WTC11 (cell line): Measurements from ENCODE around the gene CCDC80. TPM values are rescaled to one million over a fixed set of nuclear protein-coding genes. Genes with fewer than 3 reads are reported as not detected.
"Not testable (repeated sequence)": the region's sequence is repeated elsewhere in the genome, so short reads cannot be mapped to it uniquely, and the experiment has no call there.

Experiments
- ATAC-seq: fragments of 200-7000 bp; cut with Tn5 transposase; 2 replicates; pipeline ENCODE4 v1.10.0; 2021; ENCODE audit warnings: mild to moderate bottlenecking, moderate library complexity
- CTCF ChIA-PET: fragments of 300-600 bp; sonication (Branson Sonifier 250); formaldehyde crosslinking; loops from one replicate; lab custom pipeline; 2021; ENCODE audit warnings: antibody characterized with exemption; lab: Charles Lee
- POLR2A ChIA-PET: fragments of 350-600 bp; sonication (Branson Sonifier 250); formaldehyde crosslinking; loops from one replicate; lab custom pipeline; 2021; ENCODE audit warnings: antibody characterized with exemption; lab: Charles Lee
- DNase-seq: peaks from one replicate; pipeline ENCODE4 v3.0.0; 2021; ENCODE audit warnings: low spot score
- H3K27ac Mint-ChIP-seq: 2 replicates; pipeline ENCODE4 v1.8.0; 2021; ENCODE audit warnings: mixed read lengths
- H3K27me3 Mint-ChIP-seq: 2 replicates; pipeline ENCODE4 v1.8.0; 2021; ENCODE audit warnings: low read depth, mild to moderate bottlenecking, moderate library complexity, mixed read lengths
- H3K36me3 Mint-ChIP-seq: 2 replicates; pipeline ENCODE4 v1.8.0; 2021; ENCODE audit warnings: mixed read lengths
- H3K4me1 Mint-ChIP-seq: 2 replicates; pipeline ENCODE4 v1.8.0; 2022; ENCODE audit warnings: mixed read lengths
- H3K4me3 Mint-ChIP-seq: 2 replicates; pipeline ENCODE4 v1.8.0; 2021; ENCODE audit warnings: mild to moderate bottlenecking, moderate library complexity, mixed read lengths
- H3K9me3 Mint-ChIP-seq: 2 replicates; pipeline ENCODE4 v1.8.0; 2021; ENCODE audit warnings: mixed read lengths
- CBFB ChIP-seq: sonication (generic); formaldehyde crosslinking; IDR thresholded peaks from 2 replicates; pipeline ENCODE4 v1.8.1; 2022; ENCODE audit warnings: mild to moderate bottlenecking, low read depth, missing genetic modification reagents
- ETV6 ChIP-seq: sonication (generic); formaldehyde crosslinking; IDR thresholded peaks from 2 replicates; pipeline ENCODE4 v1.8.1; 2022; ENCODE audit warnings: mild to moderate bottlenecking, missing genetic modification reagents
- HMGA2 ChIP-seq: fragments of 250-450 bp; sonication (Bioruptor Pico); IDR thresholded peaks from 2 replicates; pipeline ENCODE4 v1.4.0; 2021; ENCODE audit warnings: mild to moderate bottlenecking, moderate library complexity
- KAT7 ChIP-seq: sonication (generic); formaldehyde crosslinking; IDR thresholded peaks from 2 replicates; pipeline ENCODE4 v1.8.1; 2023; ENCODE audit warnings: missing genetic modification reagents, mild to moderate bottlenecking, borderline replicate concordance
- NFYB ChIP-seq: sonication (generic); formaldehyde crosslinking; conservative IDR thresholded peaks from 2 replicates; pipeline ENCODE4 v1.8.0; 2022; ENCODE audit warnings: low read depth, missing genetic modification reagents
- NR2C2 ChIP-seq: sonication (generic); formaldehyde crosslinking; IDR thresholded peaks from 2 replicates; pipeline ENCODE4 v1.8.0; 2022; ENCODE audit warnings: mild to moderate bottlenecking, missing genetic modification reagents
- ZNF396 ChIP-seq: fragments of 250-450 bp; sonication (Bioruptor Pico); IDR thresholded peaks from 2 replicates; pipeline ENCODE4 v1.8.0; 2021; ENCODE audit warnings: mild to moderate bottlenecking, moderate library complexity, borderline replicate concordance
- total RNA-seq: library from RNA; stranded (reverse); gene quantifications from 3 replicates; pipeline ENCODE4 v1.2.3, GENCODE V29; 2021
- TF ChIP-seq, protein P1 (sequence below): sonication (generic); formaldehyde crosslinking; IDR thresholded peaks from 2 replicates; pipeline ENCODE4 v1.8.0; 2022; ENCODE audit warnings: mild to moderate bottlenecking, missing genetic modification reagents
- TF ChIP-seq, protein P2 (sequence below): fragments of 250-450 bp; sonication (Bioruptor Pico); IDR thresholded peaks from 2 replicates; pipeline ENCODE4 v1.9.0; 2021; ENCODE audit warnings: mild to moderate bottlenecking
- TF ChIP-seq, protein P3 (sequence below): sonication (generic); formaldehyde crosslinking; IDR thresholded peaks from 2 replicates; pipeline ENCODE4 v1.8.1; 2023; ENCODE audit warnings: mild to moderate bottlenecking, missing genetic modification reagents
- TF ChIP-seq, protein P4 (sequence below): sonication (generic); formaldehyde crosslinking; IDR thresholded peaks from 2 replicates; pipeline ENCODE4 v1.8.1; 2023; ENCODE audit warnings: mild to moderate bottlenecking, missing genetic modification reagents, moderate library complexity

The CCDC80 gene
- total RNA-seq, 1 experiment from 2014 or later = 10.9 TPM

DNA sequence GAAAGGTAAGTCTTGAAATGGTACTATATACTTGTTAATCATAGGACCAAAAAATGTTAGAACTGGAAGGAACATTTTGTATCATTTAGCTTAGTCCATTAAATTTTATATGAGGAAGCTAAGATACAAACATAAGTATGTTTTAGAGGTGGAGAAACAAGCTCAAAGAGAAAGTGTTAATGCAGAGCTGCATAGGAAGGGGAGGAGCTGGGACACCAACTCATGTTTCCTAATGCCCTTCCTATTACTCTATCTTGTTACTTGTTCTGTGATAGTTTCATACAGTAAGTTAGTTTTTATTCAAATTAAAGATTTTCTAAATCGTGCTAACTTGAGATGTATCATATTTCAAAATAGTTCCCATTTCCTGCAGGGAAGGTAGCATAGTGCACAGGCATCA is 71.7 kb downstream of the CCDC80 start:
- H3K9me3 Mint-ChIP-seq = no peaks in the 10 kb centered on the region
- H3K27ac Mint-ChIP-seq = no peak overlapping the region
- no peak for DNase-seq
- CTCF ChIA-PET = interaction anchor here (1.1 kb wide), 1 partner anchor 13 kb away, joined by 3 read pairs; no protein-coding TSS in a partner anchor
- no peak overlapping the region for H3K4me3 Mint-ChIP-seq
- H3K36me3 Mint-ChIP-seq = peaks cover 62% of the 10 kb centered on the region
- H3K4me1 Mint-ChIP-seq = peaks cover 9% of the 10 kb centered on the region
- ATAC-seq = no peak
- no peaks in the 10 kb centered on the region for H3K27me3 Mint-ChIP-seq
- TF ChIP-seq HMGA2 (CRISPR knock-in tag) = no peak
- no peak for TF ChIP-seq ZNF396 (CRISPR knock-in tag)
- TF ChIP-seq, protein P1, sequence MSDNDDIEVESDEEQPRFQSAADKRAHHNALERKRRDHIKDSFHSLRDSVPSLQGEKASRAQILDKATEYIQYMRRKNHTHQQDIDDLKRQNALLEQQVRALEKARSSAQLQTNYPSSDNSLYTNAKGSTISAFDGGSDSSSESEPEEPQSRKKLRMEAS (CRISPR knock-in tag) = no peak
- TF ChIP-seq, protein P2, sequence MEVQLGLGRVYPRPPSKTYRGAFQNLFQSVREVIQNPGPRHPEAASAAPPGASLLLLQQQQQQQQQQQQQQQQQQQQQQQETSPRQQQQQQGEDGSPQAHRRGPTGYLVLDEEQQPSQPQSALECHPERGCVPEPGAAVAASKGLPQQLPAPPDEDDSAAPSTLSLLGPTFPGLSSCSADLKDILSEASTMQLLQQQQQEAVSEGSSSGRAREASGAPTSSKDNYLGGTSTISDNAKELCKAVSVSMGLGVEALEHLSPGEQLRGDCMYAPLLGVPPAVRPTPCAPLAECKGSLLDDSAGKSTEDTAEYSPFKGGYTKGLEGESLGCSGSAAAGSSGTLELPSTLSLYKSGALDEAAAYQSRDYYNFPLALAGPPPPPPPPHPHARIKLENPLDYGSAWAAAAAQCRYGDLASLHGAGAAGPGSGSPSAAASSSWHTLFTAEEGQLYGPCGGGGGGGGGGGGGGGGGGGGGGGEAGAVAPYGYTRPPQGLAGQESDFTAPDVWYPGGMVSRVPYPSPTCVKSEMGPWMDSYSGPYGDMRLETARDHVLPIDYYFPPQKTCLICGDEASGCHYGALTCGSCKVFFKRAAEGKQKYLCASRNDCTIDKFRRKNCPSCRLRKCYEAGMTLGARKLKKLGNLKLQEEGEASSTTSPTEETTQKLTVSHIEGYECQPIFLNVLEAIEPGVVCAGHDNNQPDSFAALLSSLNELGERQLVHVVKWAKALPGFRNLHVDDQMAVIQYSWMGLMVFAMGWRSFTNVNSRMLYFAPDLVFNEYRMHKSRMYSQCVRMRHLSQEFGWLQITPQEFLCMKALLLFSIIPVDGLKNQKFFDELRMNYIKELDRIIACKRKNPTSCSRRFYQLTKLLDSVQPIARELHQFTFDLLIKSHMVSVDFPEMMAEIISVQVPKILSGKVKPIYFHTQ (CRISPR knock-in tag) = no peak
- no peak for TF ChIP-seq CBFB (CRISPR knock-in tag)
- TF ChIP-seq, all 79 proteins: peak for 0
- POLR2A ChIA-PET = no interaction called here

DNA sequence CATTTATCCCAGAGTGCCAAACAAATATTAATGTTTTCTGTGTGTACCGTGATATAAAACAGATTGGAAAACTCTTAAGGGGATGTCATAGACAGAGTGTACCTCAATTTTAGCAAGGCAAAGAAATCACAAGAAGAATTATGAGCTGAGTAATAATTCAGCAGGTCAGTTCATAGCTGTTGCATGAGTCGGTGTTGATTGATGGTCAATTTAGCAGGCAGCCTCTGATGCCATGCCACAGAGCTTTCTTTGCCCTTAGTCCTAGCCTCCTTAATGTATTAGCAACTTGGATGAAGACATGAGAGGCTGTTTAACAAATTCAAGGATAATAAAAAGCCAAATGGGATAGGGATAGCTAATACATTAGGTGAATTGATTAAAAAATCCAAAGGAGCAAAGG is 72.3 kb downstream of the CCDC80 start:
- H3K27ac Mint-ChIP-seq = no peak overlapping the region
- no peaks in the 10 kb centered on the region for H3K27me3 Mint-ChIP-seq
- no peaks in the 10 kb centered on the region for H3K9me3 Mint-ChIP-seq
- ATAC-seq = no peak
- H3K4me1 Mint-ChIP-seq = peaks cover 15% of the 10 kb centered on the region
- no peak for DNase-seq
- ChIA-PET CTCF (interaction anchor here (1.1 kb wide), 1 partner anchor 14 kb away, joined by 3 read pairs; no protein-coding TSS in a partner anchor), POLR2A (no interaction called here)
- TF ChIP-seq NFYB (CRISPR knock-in tag) (no peak), NR2C2 (CRISPR knock-in tag) (no peak), KAT7 (CRISPR knock-in tag) (no peak)
- H3K4me3 Mint-ChIP-seq = no peak overlapping the region
- H3K36me3 Mint-ChIP-seq = peaks cover 56% of the 10 kb centered on the region

DNA sequence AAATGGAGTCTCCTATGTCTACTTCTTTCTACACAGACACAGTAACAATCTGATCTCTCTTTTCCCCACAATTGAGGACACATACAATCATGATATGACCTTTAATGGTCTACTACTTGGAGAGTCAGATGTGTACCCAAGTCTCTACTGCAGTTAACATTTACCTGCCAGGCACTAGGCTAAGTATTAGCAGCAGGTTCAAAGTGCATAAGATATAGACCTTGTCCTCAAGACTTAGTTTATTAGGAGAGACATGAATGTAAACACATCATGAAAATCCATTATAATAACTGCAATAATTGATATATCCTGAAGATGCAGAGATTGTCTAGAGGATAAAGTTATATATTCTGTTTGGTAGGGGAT is 76.0 kb downstream of the CCDC80 start:
- H3K27me3 Mint-ChIP-seq = no peaks in the 10 kb centered on the region
- 0 out of 2 replicates have a peak, but pooled peaks have one; percentile 0 for TF ChIP-seq ETV6 (CRISPR knock-in tag)
- TF ChIP-seq, protein P3, sequence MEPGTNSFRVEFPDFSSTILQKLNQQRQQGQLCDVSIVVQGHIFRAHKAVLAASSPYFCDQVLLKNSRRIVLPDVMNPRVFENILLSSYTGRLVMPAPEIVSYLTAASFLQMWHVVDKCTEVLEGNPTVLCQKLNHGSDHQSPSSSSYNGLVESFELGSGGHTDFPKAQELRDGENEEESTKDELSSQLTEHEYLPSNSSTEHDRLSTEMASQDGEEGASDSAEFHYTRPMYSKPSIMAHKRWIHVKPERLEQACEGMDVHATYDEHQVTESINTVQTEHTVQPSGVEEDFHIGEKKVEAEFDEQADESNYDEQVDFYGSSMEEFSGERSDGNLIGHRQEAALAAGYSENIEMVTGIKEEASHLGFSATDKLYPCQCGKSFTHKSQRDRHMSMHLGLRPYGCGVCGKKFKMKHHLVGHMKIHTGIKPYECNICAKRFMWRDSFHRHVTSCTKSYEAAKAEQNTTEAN (CRISPR knock-in tag) = no peak
- TF ChIP-seq, protein P4, sequence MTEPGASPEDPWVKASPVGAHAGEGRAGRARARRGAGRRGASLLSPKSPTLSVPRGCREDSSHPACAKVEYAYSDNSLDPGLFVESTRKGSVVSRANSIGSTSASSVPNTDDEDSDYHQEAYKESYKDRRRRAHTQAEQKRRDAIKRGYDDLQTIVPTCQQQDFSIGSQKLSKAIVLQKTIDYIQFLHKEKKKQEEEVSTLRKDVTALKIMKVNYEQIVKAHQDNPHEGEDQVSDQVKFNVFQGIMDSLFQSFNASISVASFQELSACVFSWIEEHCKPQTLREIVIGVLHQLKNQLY (CRISPR knock-in tag) = no peak
- DNase-seq (no peak), ATAC-seq (no peak)
- peak overlapping the region; percentile 84 for H3K27ac Mint-ChIP-seq
- peak overlapping the region; percentile 96; the same call in 1 of the 2 replicates for H3K4me3 Mint-ChIP-seq
- peaks cover 30% of the 10 kb centered on the region for H3K36me3 Mint-ChIP-seq
- H3K9me3 Mint-ChIP-seq = no peaks in the 10 kb centered on the region
- peaks cover 31% of the 10 kb centered on the region for H3K4me1 Mint-ChIP-seq
- ChIA-PET CTCF (no interaction called here), POLR2A (interaction anchor here (0.6 kb wide), 1 partner anchor 13 kb away, joined by 3 read pairs; no protein-coding TSS in a partner anchor)

DNA sequence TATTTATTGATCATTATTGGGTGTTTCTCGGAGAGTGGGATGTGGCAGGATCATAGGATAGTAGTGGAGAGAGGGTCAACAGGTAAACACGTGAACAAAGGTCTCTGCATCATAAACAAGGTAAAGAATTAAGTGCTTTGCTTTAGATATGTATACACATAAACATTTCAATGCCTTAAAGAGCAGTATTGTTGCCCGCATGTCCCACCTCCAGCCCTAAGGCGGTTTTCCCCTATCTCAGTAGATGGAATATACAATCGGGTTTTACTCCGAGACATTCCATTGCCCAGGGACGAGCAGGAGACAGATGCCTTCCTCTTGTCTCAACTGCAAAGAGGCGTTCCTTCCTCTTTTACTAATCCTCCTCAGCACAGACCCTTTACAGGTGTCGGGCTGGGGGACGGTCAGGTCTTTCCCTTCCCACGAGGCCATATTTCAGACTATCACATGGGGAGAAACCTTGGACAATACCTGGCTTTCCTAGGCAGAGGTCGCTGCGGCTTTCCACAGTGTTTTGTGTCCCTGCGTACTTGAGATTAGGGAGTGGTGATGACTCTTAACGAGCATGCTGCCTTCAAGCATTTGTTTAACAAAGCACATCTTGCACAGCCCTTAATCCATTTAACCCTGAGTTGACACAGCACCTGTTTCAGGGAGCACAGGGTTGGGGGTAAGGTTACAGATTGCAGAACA is 76.5 kb downstream of the CCDC80 start:
- H3K9me3 Mint-ChIP-seq, POLR2A ChIA-PET, CTCF ChIA-PET, ATAC-seq: not testable (repeated sequence)
- Mint-ChIP-seq H3K4me3 (peak overlapping the region; percentile 96), H3K4me1 (peaks cover 37% of the 10 kb centered on the region), H3K27ac (peak overlapping the region; percentile 84)
- peak; percentile 52 for DNase-seq
- 0 out of 2 replicates have a peak, but pooled peaks have one; percentile 47 for TF ChIP-seq ETV6 (CRISPR knock-in tag)
- TF ChIP-seq, all 79 proteins: peak for 1; not testable (repeated sequence) for 78
- not testable (repeated sequence) for H3K27me3 Mint-ChIP-seq
- peaks cover 27% of the 10 kb centered on the region for H3K36me3 Mint-ChIP-seq
